ENCODE measurements around the gene NAPSA.
A peak's percentile ranks its signal among the peaks of the same experiment; 100 is the strongest.

The NAPSA gene

GRCh38 chr19:50383852-50384684 lies 18.6 kb upstream of the NAPSA start, which contains the start of gene POLD1:
Gene POLD1, plus strand, starts transcription at chr19:50384347. Its CDS starts 14,505 bp downstream, at chr19:50398852.
- DNase-seq: peak; percentile 96

GRCh38 chr19:50383001-50383851 lies 17.8 kb upstream of the NAPSA start:
- DNase-seq: no peak

GRCh38 chr19:50381881-50382729 lies 16.7 kb upstream of the NAPSA start:
- no peak for DNase-seq

- no peak for DNase-seq
Measured at GRCh38 chr19:50380751-50381151, 15.3 kb upstream of the NAPSA start.

- DNase-seq: no peak
Measured at GRCh38 chr19:50380137-50380536, 14.7 kb upstream of the NAPSA start.

- no peak for DNase-seq
Measured at GRCh38 chr19:50379602-50380001, 14.2 kb upstream of the NAPSA start.

- no peak for DNase-seq
Measured at GRCh38 chr19:50378863-50379236, 13.4 kb upstream of the NAPSA start.

- DNase-seq: no peak
Measured at GRCh38 chr19:50378169-50378862, 12.9 kb upstream of the NAPSA start.

GRCh38 chr19:50377517-50377916 lies 12.1 kb upstream of the NAPSA start:
- no peak for DNase-seq

- DNase-seq: peak; percentile 50
Measured at GRCh38 chr19:50377051-50377461, 11.6 kb upstream of the NAPSA start.

GRCh38 chr19:50376166-50377050 lies 11.0 kb upstream of the NAPSA start, which contains the start of gene NR1H2:
Gene NR1H2, plus strand, starts transcription at chr19:50376457. Its CDS starts 1,149 bp downstream, at chr19:50377606.
- DNase-seq: peak; percentile 95

GRCh38 chr19:50371914-50372475 lies 6.6 kb upstream of the NAPSA start:
- no peak for DNase-seq

- DNase-seq: peak; percentile 76
Measured at GRCh38 chr19:50368649-50369570, 3.5 kb upstream of the NAPSA start.

GRCh38 chr19:50362656-50363424 lies 2.6 kb downstream of the NAPSA start:
- no peak for DNase-seq

GRCh38 chr19:50362030-50362412 lies 3.4 kb downstream of the NAPSA start:
- no peak for DNase-seq

GRCh38 chr19:50361290-50362029 lies 4.0 kb downstream of the NAPSA start:
- DNase-seq: no peak

- DNase-seq: no peak
Measured at GRCh38 chr19:50359328-50359818, 6.1 kb downstream of the NAPSA start.

Measured in DMS153 (cell line).